Muscle layer of colon (tissue), 2 donors: ENCODE measurements around the gene CDCA5.

Experiments used
- H3K27ac ChIP-seq: one replicate; pipeline ENCODE4 v1.7.0; 2013; ENCODE audit warnings: low read depth, mild to moderate bottlenecking, low read length, moderate library complexity
- H3K27me3 ChIP-seq, 2 donors: one replicate each; pipeline ENCODE4 v1.7.0; 2013; ENCODE audit warnings: low read length in 2 of 2, mild to moderate bottlenecking in 2 of 2; ENCODE audit not compliant: insufficient read depth in 2 of 2, control insufficient read depth in 1 of 2
- H3K36me3 ChIP-seq: one replicate; pipeline ENCODE4 v1.7.0; 2013; ENCODE audit warnings: mild to moderate bottlenecking, low read length; ENCODE audit not compliant: insufficient read depth
- H3K4me1 ChIP-seq: one replicate; pipeline ENCODE4 v1.7.0; 2013; ENCODE audit warnings: mild to moderate bottlenecking, low read length; ENCODE audit not compliant: insufficient read depth
- H3K4me3 ChIP-seq, 2 donors: one replicate each; pipeline ENCODE4 v1.7.0; 2013; ENCODE audit warnings: low read length in 2 of 2, low read depth in 1 of 2, mild to moderate bottlenecking in 1 of 2, moderate library complexity in 1 of 2
- H3K9ac ChIP-seq: one replicate; pipeline ENCODE4 v1.7.0; 2013; ENCODE audit warnings: low read length
- H3K9me3 ChIP-seq: one replicate; pipeline ENCODE4 v1.7.0; 2013; ENCODE audit warnings: mild to moderate bottlenecking, low read length
- donor health status: abdominal sarcoma.
- donor health status: Adenocarcinoma of cecum.

The CDCA5 gene

GRCh38 chr11:65083834-65084597 lies at the start of gene CDCA5, which contains the start of gene ZFPL1:
Gene CDCA5 (minus strand): TSS chr11:65084040. CDS start chr11:65083978, 62 bp downstream.
Gene ZFPL1 (plus strand): TSS chr11:65084222. CDS start chr11:65084699, 477 bp downstream.
- peaks cover 18% of the 10 kb centered on the region for H3K4me1 ChIP-seq
- no peaks in the 10 kb centered on the region for H3K9me3 ChIP-seq
- peaks cover 31% of the 10 kb centered on the region for H3K36me3 ChIP-seq
- H3K9ac ChIP-seq = peak within 1 kb of the TSS; percentile 95
- H3K4me3 ChIP-seq = peak within 1 kb of the TSS; percentile 40 to 92
- peak within 1 kb of the TSS; percentile 97 for H3K27ac ChIP-seq
- H3K27me3 ChIP-seq = no peaks in the 10 kb centered on the region

GRCh38 chr11:65132988-65133700 lies 49.3 kb upstream of the CDCA5 start:
- H3K27ac ChIP-seq = peak overlapping the region; percentile 93

GRCh38 chr11:65132238-65132987 lies 48.6 kb upstream of the CDCA5 start:
- H3K4me1 ChIP-seq = peaks cover 20% of the 10 kb centered on the region
- H3K4me3 ChIP-seq = peak overlapping the region in 1 of 2 donors; percentile 93
- H3K27ac ChIP-seq = no peak overlapping the region
- H3K9me3 ChIP-seq = no peaks in the 10 kb centered on the region
- no peak overlapping the region for H3K9ac ChIP-seq
- H3K36me3 ChIP-seq = peaks cover 56% of the 10 kb centered on the region
- no peaks in the 10 kb centered on the region for H3K27me3 ChIP-seq

More at GRCh38 chr11:65132988-65133700, 49.3 kb upstream of the CDCA5 start:
- Histone ChIP-seq H3K9me3 (no peaks in the 10 kb centered on the region), H3K4me3 (peak overlapping the region; percentile 77 to 93), H3K4me1 (peaks cover 20% of the 10 kb centered on the region), H3K36me3 (peaks cover 50% of the 10 kb centered on the region), H3K27me3 (no peaks in the 10 kb centered on the region), H3K9ac (peak overlapping the region; percentile 85)

- no peak overlapping the region for H3K27ac ChIP-seq
Measured at GRCh38 chr11:65131895-65132237, 48.0 kb upstream of the CDCA5 start.

GRCh38 chr11:65131417-65131776 lies 47.6 kb upstream of the CDCA5 start:
- Histone ChIP-seq H3K36me3 (peaks cover 66% of the 10 kb centered on the region), H3K4me1 (peaks cover 20% of the 10 kb centered on the region), H3K27me3 (no peaks in the 10 kb centered on the region)

More at GRCh38 chr11:65131895-65132237, 48.0 kb upstream of the CDCA5 start:
- no peak overlapping the region for H3K4me3 ChIP-seq
- H3K27me3 ChIP-seq = no peaks in the 10 kb centered on the region
- peaks cover 20% of the 10 kb centered on the region for H3K4me1 ChIP-seq
- H3K9ac ChIP-seq = no peak overlapping the region
- no peaks in the 10 kb centered on the region for H3K9me3 ChIP-seq
- H3K36me3 ChIP-seq = peaks cover 61% of the 10 kb centered on the region

GRCh38 chr11:65130631-65131416 lies 47.0 kb upstream of the CDCA5 start:
- Histone ChIP-seq H3K9ac (no peak overlapping the region), H3K27ac (no peak overlapping the region), H3K27me3 (no peaks in the 10 kb centered on the region), H3K4me3 (no peak overlapping the region), H3K4me1 (peaks cover 20% of the 10 kb centered on the region), H3K9me3 (no peaks in the 10 kb centered on the region), H3K36me3 (peaks cover 70% of the 10 kb centered on the region)

More at GRCh38 chr11:65131417-65131776, 47.6 kb upstream of the CDCA5 start:
- Histone ChIP-seq H3K9ac (no peak overlapping the region), H3K9me3 (no peaks in the 10 kb centered on the region), H3K4me3 (no peak overlapping the region), H3K27ac (no peak overlapping the region)

GRCh38 chr11:65129649-65130441 lies 46.0 kb upstream of the CDCA5 start:
- H3K36me3 ChIP-seq = peaks cover 75% of the 10 kb centered on the region
- no peak overlapping the region for H3K27ac ChIP-seq
- H3K9ac ChIP-seq = no peak overlapping the region

GRCh38 chr11:65128182-65129145 lies 44.6 kb upstream of the CDCA5 start:
- H3K9ac ChIP-seq = no peak overlapping the region
- H3K27ac ChIP-seq = no peak overlapping the region
- H3K27me3 ChIP-seq = no peaks in the 10 kb centered on the region
- no peaks in the 10 kb centered on the region for H3K9me3 ChIP-seq
- H3K4me3 ChIP-seq = no peak overlapping the region
- H3K4me1 ChIP-seq = peaks cover 12% of the 10 kb centered on the region
- H3K36me3 ChIP-seq = peaks cover 83% of the 10 kb centered on the region

More at GRCh38 chr11:65129649-65130441, 46.0 kb upstream of the CDCA5 start:
- Histone ChIP-seq H3K9me3 (no peaks in the 10 kb centered on the region), H3K27me3 (no peaks in the 10 kb centered on the region), H3K4me3 (no peak overlapping the region), H3K4me1 (peaks cover 16% of the 10 kb centered on the region)

- no peak overlapping the region for H3K27ac ChIP-seq
- peaks cover 78% of the 10 kb centered on the region for H3K36me3 ChIP-seq
- no peak overlapping the region for H3K9ac ChIP-seq
- H3K27me3 ChIP-seq = no peaks in the 10 kb centered on the region
- no peak overlapping the region for H3K4me3 ChIP-seq
- peaks cover 4% of the 10 kb centered on the region for H3K4me1 ChIP-seq
- H3K9me3 ChIP-seq = no peaks in the 10 kb centered on the region
Measured at GRCh38 chr11:65127473-65128181, 43.8 kb upstream of the CDCA5 start.
